KOPT-K1 (cell line): ENCODE measurements around the gene NAV2.

Source experiments
- H3K27ac ChIP-seq: fragments of 200-600 bp; sonication (generic); 2 replicates; pipeline ENCODE4 v1.5.1; 2016; ENCODE audit warnings: antibody characterized with exemption, mild to moderate bottlenecking, low read depth, low read length; ENCODE audit not compliant: poor library complexity, severe bottlenecking
- H3K36me3 ChIP-seq: fragments of 200-600 bp; sonication (generic); 2 replicates; pipeline ENCODE4 v1.5.1; 2017; ENCODE audit warnings: antibody characterized with exemption, mild to moderate bottlenecking, low read length, moderate library complexity; ENCODE audit not compliant: insufficient read depth
- H3K9me3 ChIP-seq: fragments of 200-600 bp; sonication (generic); 2 replicates; pipeline ENCODE4 v1.5.1; 2017; ENCODE audit warnings: antibody characterized with exemption, low read length, mild to moderate bottlenecking; ENCODE audit not compliant: insufficient read depth, poor library complexity, severe bottlenecking

NAV2 gene

DNA sequence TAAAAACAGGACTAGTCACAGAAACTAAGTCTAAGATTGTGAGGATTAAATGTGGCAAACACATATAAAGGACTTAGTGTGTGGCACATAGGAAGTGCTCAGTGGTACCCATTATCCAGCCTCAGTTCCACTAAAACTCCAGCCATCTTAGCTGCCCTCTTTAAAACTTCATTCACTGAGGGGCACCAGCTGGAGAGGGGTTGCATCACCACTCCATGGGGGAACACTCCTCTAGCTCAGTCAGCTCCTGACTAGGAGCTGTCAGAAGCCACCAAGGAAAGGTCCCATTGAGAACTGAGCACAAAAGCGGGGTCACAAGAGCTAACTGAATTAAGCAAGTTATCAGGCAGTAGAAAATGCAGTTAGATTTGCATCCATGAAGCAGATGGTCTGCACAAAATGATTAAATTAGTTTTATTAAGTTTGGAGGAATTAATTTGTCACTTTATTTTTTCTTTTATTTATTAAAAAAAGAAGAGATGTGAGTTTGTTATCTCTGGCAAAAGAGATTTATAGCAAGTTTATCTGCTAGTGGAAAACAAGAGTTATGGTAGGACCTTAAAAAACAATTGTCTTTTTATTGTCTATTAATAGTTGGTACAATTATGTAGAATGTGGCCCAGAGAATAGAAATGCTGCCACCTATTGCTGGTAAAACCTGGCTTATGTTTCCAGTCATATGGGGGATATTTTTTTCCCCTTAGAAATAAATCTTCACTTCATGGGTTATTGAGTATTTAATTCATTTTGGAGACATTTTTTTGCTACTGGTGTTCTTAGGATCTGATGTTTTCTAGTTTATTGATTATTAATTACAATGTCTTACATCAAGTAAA, 95.7 kb downstream of the NAV2 start:
- Histone ChIP-seq H3K27ac (no peak overlapping the region), H3K9me3 (no peaks in the 10 kb centered on the region), H3K36me3 (no peaks in the 10 kb centered on the region)

DNA sequence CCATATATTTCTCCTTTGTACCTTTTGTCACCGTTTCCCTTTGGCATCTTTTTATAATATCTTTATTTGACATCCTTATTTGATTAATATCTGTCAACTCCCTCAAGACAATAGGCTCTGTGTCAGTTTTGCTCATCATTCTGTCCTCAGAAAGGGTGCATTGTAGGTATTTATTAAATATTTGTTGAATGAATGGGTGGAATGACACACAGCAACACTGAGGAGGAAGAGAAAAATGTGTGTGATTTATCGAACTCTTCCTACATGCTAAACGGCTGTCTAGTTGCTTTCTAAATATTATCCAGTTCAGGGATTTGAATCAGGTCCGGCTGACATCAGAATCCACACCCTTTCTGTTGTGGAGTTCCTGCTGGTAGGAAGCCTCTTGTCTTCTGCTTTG, 98.2 kb downstream of the NAV2 start:
- no peaks in the 10 kb centered on the region for H3K36me3 ChIP-seq
- no peaks in the 10 kb centered on the region for H3K9me3 ChIP-seq
- H3K27ac ChIP-seq, result no peak overlapping the region

DNA sequence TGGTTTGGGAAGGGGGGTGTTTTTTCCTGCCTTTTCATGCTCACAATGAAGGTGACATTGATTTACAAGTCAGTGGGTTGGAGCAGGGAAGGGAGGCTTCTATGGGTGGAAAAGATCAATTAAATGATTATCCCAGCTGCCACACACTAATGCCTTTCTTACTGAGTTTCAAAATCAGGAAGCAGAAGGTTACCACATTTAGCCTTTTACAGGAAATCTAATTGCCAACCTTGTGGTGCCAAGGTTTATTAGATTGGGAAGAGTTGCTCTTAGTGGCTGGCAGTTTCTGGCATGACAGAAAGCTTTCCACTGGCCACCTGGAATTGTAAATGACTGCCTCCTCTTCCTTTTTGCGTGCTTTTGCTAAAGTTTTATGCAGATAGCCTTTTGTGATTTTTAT, 98.7 kb downstream of the NAV2 start:
- H3K36me3 ChIP-seq, result no peaks in the 10 kb centered on the region
- H3K27ac ChIP-seq, result no peak overlapping the region
- H3K9me3 ChIP-seq, result no peaks in the 10 kb centered on the region

DNA sequence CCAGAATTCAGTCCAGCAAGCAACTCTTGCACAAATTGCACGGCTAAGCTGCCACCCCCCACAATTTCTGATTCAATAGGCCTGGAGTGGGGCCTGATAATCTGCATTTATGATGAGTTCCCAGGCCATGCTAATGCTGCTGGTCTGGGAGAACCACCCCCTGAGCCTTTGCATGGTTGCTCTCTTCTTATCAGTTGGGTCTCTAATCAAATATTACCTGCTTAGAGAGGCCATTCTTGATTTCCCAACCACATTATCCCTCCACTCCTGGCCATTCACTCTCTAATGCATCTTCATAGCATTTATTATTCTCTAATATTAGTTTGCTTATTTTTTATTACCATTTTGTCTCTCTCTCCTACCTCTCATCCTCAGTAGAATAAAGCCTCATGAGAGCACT, 99.5 kb downstream of the NAV2 start:
- Histone ChIP-seq H3K36me3 (no peaks in the 10 kb centered on the region), H3K9me3 (no peaks in the 10 kb centered on the region), H3K27ac (no peak overlapping the region)

DNA sequence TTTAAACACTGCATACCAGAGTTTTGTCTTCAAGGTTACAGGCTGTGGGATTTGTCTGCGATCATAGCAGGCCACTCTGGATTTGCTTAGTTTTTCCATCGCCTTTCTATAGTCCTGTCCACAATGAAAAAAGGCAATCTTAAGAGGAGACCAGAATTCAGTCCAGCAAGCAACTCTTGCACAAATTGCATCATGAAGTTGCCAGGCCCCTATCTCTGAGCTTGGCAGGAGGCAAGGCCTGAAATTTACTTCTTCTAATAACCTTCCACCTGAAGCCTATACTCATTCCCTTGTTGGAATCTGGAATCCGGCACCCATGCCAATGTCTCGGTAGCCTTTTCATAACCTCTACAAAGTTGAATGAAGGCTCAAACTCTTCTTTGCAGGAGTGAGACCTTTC, 100.1 kb downstream of the NAV2 start:
- no peaks in the 10 kb centered on the region for H3K36me3 ChIP-seq

DNA sequence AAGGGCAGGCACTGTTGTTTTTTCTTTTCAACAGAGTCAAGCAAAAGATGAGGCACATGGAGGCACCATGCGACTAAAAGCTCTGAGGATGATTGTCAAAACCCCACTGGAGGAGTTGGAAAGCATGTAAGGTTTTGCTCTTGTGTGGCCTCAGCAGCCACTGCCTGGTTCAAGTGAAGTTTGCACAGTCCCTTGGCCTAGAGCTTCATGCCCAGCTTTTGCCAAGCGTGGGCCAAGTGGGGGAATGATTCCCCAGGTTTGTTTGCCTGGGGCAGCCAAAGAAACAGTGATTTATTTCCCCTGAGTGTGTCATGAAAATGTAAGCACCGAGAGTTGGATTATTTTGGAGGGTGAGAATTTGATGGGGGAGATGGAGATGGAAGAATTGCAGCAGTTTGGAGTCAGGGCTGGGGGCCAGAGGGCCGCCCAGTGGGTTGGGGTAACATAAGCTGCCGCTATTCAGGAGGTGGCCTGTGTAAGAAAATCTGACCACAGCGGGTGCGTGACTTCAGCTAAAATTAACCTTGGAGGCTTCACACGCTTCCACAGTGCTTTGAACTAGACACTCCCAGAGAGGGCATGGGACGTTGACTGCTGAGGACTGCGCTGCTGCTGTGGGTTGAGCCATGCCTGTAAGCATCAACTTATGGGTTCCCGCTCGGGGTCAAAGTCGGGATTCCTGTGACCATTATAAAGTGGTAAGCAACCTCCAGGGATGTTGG, 100.7 kb downstream of the NAV2 start:
- Histone ChIP-seq H3K36me3 (no peaks in the 10 kb centered on the region), H3K9me3 (no peaks in the 10 kb centered on the region), H3K27ac (no peak overlapping the region)

More for the DNA sequence above, 100.1 kb downstream of the NAV2 start:
- Histone ChIP-seq H3K9me3 (no peaks in the 10 kb centered on the region), H3K27ac (no peak overlapping the region)

DNA sequence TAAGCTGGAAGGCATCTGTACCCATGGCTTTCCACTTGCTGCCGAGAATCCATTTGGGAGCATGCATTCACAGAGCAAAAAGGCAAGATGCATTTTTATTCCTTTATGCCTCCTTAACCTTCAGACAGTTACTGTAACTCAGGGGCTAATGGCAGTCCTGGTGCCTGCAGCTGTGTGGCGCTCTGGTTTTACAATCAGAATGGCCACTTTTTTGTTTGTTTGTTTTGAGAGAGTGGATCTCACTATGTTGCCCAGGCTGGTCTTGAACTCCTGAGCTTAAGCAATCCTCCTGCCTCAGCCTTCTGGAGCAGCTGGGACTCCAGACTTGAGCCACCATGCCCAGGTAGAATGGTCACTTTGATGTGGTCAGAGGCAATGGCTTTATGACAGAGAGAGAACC, 101.8 kb downstream of the NAV2 start:
- Histone ChIP-seq H3K36me3 (no peaks in the 10 kb centered on the region), H3K27ac (no peak overlapping the region), H3K9me3 (no peaks in the 10 kb centered on the region)

DNA sequence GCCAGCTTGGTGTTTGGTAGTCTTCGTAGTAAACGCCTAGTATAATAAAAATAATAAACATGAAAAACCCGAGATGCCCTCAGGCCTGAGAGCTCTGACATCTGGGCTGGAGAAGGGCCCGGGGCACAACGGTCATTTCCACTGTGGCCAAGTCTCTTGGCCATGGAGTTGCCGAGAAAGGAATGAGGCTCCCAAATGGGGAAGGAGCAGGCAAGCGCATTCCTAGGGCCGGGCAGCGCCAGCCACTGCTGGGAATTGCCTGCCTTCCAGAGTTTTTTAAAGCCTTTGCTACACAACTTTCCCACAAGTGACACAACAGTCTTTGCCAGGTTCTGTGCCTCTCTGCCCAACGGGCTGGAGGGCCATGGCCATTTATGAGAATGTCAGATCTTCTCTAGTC, 103.4 kb downstream of the NAV2 start:
- Histone ChIP-seq H3K27ac (no peak overlapping the region), H3K9me3 (no peaks in the 10 kb centered on the region), H3K36me3 (no peaks in the 10 kb centered on the region)

DNA sequence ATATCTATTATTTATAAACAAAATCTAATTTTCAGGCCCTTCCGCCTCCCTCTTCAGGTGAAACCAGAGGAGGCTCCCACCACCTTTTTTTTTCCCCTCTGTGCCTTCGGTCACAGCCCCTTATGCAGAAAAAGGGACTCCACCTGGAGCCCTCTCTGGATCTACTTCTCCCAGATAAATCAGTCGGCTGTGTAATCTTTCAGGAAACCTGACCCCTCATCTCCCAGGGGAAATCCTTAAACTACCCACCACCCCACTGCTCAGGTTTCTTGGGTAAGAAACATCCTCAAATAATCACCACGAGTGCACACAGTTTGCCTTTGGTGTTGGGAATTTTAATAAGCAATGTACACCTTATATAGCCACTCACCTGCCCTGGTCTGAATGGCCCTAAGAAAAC, 104.2 kb downstream of the NAV2 start:
- H3K9me3 ChIP-seq, result no peaks in the 10 kb centered on the region
- H3K27ac ChIP-seq, result no peak overlapping the region
- no peaks in the 10 kb centered on the region for H3K36me3 ChIP-seq

DNA sequence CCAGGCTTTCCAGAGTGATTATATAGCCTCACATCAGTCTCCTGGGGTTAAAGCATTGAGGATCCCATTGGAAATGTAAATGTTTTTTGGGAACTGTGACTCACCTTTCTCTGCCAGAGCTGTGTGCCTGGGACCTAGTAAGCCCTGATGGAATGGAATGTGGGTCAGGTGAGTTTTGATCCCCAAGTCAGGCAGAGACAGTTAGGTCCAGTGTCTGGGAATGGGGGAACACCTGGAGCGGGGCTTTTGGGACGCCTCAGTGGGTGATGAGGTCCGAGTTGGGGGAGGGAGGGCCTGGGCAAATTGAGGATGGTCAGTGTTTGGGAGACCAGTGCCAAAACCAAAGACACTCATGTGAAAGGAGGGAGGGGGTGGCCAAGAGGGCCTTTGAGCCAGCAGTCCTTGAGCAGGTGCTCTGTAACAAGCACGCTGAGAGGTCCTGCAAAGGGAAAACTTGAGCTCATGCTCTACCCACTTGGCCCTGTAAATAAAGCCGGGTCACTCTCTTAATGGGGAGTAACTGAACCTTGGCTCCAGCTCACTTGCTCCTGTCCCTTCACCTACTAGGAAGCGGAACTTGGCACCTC, 104.7 kb downstream of the NAV2 start:
- H3K9me3 ChIP-seq, result no peaks in the 10 kb centered on the region
- no peak overlapping the region for H3K27ac ChIP-seq
- no peaks in the 10 kb centered on the region for H3K36me3 ChIP-seq

DNA sequence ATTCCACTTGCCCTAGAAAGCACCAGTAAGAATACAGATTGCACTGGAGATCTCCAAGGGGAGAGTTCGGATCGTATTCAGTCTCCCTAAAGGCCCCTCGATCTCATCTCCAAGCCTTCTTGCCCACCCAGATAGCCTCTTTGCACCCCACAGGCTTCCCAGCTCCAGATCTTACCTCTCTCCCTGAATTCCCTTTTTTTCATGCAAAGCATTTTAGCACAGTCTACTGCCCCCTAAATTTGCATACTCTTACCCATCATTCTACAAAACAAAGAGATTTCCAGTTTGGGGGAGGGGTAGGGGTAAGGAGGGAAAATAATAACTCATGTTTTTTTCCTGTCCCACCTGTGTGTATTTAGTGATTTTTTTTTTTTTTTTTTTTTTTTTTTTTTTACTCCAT, 105.2 kb downstream of the NAV2 start:
- Histone ChIP-seq H3K36me3 (no peaks in the 10 kb centered on the region), H3K9me3 (no peaks in the 10 kb centered on the region), H3K27ac (no peak overlapping the region)

DNA sequence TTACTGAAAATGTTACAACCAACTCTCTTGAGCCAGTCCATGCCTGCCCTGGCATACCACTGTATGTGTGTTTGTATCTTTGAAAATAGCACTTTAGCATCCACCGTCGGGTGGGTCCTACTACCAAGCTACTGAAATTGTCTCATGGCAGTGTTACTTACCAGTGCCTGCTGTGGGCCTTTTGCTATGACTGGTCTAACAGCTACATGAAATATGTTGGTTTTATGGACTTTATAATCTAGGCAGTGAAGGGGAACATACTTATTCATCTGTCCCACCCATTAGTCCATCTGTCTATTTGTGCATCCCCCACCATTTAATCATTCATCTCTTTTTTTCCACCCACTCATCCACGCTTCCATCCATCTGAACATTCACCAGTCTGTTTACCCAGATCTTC, 106.0 kb downstream of the NAV2 start:
- no peak overlapping the region for H3K27ac ChIP-seq
- no peaks in the 10 kb centered on the region for H3K9me3 ChIP-seq
- no peaks in the 10 kb centered on the region for H3K36me3 ChIP-seq

DNA sequence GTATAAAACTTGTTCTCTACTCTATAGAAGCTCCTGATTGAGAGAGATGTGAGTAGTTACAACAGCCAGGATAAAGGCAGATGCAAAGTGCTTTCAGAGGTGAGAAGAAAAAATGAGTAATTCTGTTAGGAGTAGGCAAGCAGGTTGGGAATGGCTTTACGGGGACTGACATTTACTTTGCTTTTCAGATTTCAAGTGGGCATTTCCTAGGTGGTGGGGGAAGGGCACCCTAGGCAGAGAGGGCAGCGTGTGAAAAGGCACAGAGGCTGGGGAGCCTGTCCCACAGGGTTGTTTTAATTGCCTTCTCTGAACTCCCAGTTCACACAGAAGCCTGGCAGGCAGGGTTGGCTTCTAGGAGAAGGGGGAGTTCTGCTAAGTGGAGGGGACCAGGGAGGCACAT, 106.5 kb downstream of the NAV2 start:
- H3K9me3 ChIP-seq, result no peaks in the 10 kb centered on the region
- no peak overlapping the region for H3K27ac ChIP-seq
- no peaks in the 10 kb centered on the region for H3K36me3 ChIP-seq

DNA sequence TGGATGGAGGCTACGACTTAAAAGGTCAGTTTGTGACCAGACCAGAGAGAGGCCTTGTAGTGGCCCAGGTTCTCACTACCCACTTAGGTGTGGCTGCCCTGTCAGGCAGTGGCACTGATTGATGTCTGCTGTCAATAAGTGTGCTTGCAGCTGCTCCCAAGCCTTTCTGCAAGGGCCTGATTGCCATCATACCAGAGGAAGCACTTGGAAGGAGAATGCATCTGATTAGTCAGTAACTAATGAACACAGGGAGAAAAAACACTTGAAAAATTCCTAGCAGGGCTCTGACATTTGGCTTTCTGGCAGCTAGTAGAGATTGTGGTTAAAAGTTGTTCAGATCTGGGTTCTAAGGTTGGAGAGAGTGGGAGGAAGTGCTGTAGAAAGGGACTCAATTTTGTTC, 107.5 kb downstream of the NAV2 start:
- Histone ChIP-seq H3K27ac (no peak overlapping the region), H3K9me3 (no peaks in the 10 kb centered on the region), H3K36me3 (no peaks in the 10 kb centered on the region)

DNA sequence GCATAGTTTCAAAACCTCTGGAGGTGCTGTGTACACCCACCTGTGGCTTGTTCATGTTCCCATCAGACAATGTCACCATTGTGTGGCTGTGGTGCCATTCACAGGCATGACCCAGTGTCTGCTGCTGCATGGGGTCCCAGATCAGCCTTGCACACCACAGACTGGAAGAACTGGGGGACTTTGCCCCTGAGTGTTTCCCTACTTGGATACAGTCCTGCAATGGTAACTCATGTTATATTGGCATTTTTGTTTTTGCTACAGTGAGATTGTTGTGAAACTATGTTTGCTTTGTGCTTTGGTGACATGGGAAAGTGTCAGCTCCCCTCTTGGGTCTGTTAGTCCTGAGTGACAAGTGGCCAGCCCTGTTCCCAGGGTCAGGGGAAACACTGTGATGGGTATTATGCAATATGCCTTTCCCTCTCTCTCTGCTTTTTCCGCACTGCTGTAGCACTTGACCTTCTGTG, 108.8 kb downstream of the NAV2 start:
- Histone ChIP-seq H3K9me3 (no peaks in the 10 kb centered on the region), H3K27ac (no peak overlapping the region), H3K36me3 (no peaks in the 10 kb centered on the region)
